Spleen (tissue), 11 donors: ENCODE results near the gene NUDT16L1. TPM values are rescaled to one million over a fixed set of nuclear protein-coding genes. Genes with fewer than 3 reads are reported as not detected.

Experiments used
- DNase-seq: peaks from one replicate; pipeline ENCODE4 v3.0.0-alpha.2; 2020
- H3K27ac ChIP-seq, 8 donors: fragments of 200-600 bp; sonication (generic) in 7 of 8; 1 replicate in 4 of 8; 2 replicates in 4 of 8; pipeline versions ENCODE4 v1.5.0 to v1.8.0; 2016 to 2021; ENCODE audit warnings: inconsistent platforms in 4 of 8, mild to moderate bottlenecking in 4 of 8, moderate library complexity in 1 of 8
- H3K27me3 ChIP-seq, 7 donors: fragments of 200-600 bp; sonication (generic) in 6 of 7; replicated peaks in 1 of 7; 1 replicate in 4 of 7; 2 replicates in 3 of 7; pipeline versions ENCODE4 v1.5.0 to v1.8.0; 2016 to 2021; ENCODE audit warnings: inconsistent platforms in 3 of 7, mild to moderate bottlenecking in 1 of 7
- H3K36me3 ChIP-seq, 6 donors: fragments of 200-600 bp; sonication (generic) in 5 of 6; 1 replicate in 4 of 6; 2 replicates in 2 of 6; pipeline versions ENCODE4 v1.5.0 to v1.8.0; 2016 to 2021; ENCODE audit warnings: inconsistent platforms in 2 of 6
- H3K4me1 ChIP-seq, 6 donors: fragments of 200-600 bp; sonication (generic) in 5 of 6; 1 replicate in 3 of 6; 2 replicates in 3 of 6; pipeline versions ENCODE4 v1.5.0 to v1.8.0; 2016 to 2021; ENCODE audit warnings: inconsistent platforms in 3 of 6
- H3K4me3 ChIP-seq, 8 donors: fragments of 200-600 bp; sonication (generic) in 7 of 8; 1 replicate in 4 of 8; 2 replicates in 4 of 8; pipeline versions ENCODE4 v1.5.0 to v1.8.0; 2016 to 2021; ENCODE audit warnings: inconsistent platforms in 4 of 8, mild to moderate bottlenecking in 4 of 8, moderate library complexity in 2 of 8
- H3K9me3 ChIP-seq, 8 donors: fragments of 200-600 bp; sonication (generic) in 7 of 8; 1 replicate in 4 of 8; 2 replicates in 4 of 8; pipeline versions ENCODE4 v1.5.0 to v1.8.0; 2016 to 2021; ENCODE audit warnings: inconsistent platforms in 4 of 8
- POLR2A ChIP-seq, 3 donors: fragments of 450-650 bp; IDR thresholded peaks; one replicate each; pipeline ENCODE4 v1.5.1; 2017; ENCODE audit warnings: antibody characterized with exemption in 3 of 3, mild to moderate bottlenecking in 1 of 3
- POLR2AphosphoS5 ChIP-seq, 3 donors: sonication (generic); formaldehyde crosslinking; IDR thresholded peaks; one replicate each; pipeline ENCODE4 v1.5.1; 2017; ENCODE audit warnings: antibody characterized with exemption in 3 of 3
- WGBS, 5 donors: extraction: QIAGEN DNeasy Blood & Tissue Kit in 3 of 5; methylation state at CpG; one replicate each; pipeline versions ENCODE4 v1.1.5 to v1.1.7; 2013 to 2018; 5-methylcytosine and 5-hydroxymethylcytosine counted together
- intact Hi-C: fragments of 100-400 bp; cut with DNase I; formaldehyde crosslinking; loops from one replicate; pipeline ENCODE4 v1.15.0; 2023; ENCODE audit warnings: low total_unique reads
- polyA plus RNA-seq, 3 donors: library from polyadenylated mRNA; stranded (reverse); fragments of 200-250 nt; gene quantifications; one replicate each; pipeline ENCODE4 v1.2.1, GENCODE V29; 2013
- total RNA-seq, 7 donors: library from RNA; depleted of rRNA in 3 of 7; stranded (reverse); fragments of >200 nt in 3 of 7; fragmentation: NEBNext Ultra II Directional in 4 of 7; extraction: Animal tissue kit (Norgen Biotek cat#: 25700) in 4 of 7; gene quantifications; one replicate each; pipeline versions ENCODE4 v1.1.0 to v1.2.1, GENCODE V29; 2016 to 2021
- TF ChIP-seq, protein P1 (sequence below), 11 experiments: fragments of 200-600 bp in 7 of 11; fragments of 450-650 bp in 4 of 11; sonication (generic) in 4 of 11; IDR thresholded peaks in 8 of 11; conservative IDR thresholded peaks in 3 of 11; 1 replicate in 7 of 11; 2 replicates in 4 of 11; pipeline versions ENCODE4 v1.4.0 to v1.8.0; 2016 to 2021; ENCODE audit warnings: antibody characterized with exemption in 11 of 11, inconsistent platforms in 4 of 11, mild to moderate bottlenecking in 1 of 11
- donor health status: healthy with polysubstance abuse.
- donor health status: DM: no; HTN: no; CAD: no; lungs with moderate emphysema.
- donor health status: DM: no; HTN: no; CAD: no.
- donor health status: Bipolar disorder and iron deficiency.
- donor health status: healthy.
- donor health status: DM: no; HTN: no; CAD: no.
- donor health status: DM: yes; HTN: yes; CAD: no.

The NUDT16L1 gene
- total and polyA plus RNA-seq, 10 donors = 26.2 to 47.2 (median 29.4) TPM

DNA sequence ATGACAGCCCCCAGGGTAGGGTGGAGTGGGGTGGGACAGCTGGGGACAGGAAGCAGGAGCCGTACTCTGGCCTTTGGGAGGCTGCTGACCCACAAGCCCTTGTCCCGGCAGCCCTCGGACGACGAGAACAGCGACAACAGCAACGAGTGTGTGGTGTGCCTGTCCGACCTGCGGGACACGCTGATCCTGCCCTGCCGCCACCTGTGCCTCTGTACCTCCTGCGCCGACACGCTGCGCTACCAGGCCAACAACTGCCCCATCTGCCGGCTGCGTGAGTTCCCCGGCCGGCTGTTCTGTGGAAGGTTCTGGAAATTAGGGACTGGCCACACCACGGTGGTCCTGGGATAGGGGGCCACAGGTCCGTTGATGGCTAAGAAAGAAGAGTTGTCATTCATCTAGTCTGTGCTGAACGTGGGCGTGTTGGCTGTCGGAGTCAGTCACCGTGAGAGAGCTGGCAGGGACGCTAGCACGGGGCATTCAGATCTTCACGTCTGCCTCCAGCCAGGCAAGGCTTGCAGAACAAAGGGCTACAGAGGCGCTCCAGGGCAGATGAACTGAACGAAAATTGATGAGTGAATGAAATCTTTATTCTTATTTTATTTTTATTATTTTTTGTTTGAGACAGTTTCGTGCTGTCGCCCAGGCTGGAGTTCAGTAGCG, 19.8 kb upstream of the NUDT16L1 start:
- WGBS, 5 donors = 90 to 96% (median 91%) methylated on average over 32 to 33 of the region's 33 CpGs
- no peaks in the 10 kb centered on the region for H3K27me3 ChIP-seq
- no peak overlapping the region for H3K27ac ChIP-seq
- no peak overlapping the region for H3K4me3 ChIP-seq
- DNase-seq = no peak
- H3K36me3 ChIP-seq = peaks cover 0 to 97% (median 50%) of the 10 kb centered on the region in 6 donors
- peak in 2 of 3 donors; percentile 30 to 59 for TF ChIP-seq POLR2AphosphoS5 (IDR thresholded peaks at IDR 0.05)
- TF ChIP-seq, protein P1, sequence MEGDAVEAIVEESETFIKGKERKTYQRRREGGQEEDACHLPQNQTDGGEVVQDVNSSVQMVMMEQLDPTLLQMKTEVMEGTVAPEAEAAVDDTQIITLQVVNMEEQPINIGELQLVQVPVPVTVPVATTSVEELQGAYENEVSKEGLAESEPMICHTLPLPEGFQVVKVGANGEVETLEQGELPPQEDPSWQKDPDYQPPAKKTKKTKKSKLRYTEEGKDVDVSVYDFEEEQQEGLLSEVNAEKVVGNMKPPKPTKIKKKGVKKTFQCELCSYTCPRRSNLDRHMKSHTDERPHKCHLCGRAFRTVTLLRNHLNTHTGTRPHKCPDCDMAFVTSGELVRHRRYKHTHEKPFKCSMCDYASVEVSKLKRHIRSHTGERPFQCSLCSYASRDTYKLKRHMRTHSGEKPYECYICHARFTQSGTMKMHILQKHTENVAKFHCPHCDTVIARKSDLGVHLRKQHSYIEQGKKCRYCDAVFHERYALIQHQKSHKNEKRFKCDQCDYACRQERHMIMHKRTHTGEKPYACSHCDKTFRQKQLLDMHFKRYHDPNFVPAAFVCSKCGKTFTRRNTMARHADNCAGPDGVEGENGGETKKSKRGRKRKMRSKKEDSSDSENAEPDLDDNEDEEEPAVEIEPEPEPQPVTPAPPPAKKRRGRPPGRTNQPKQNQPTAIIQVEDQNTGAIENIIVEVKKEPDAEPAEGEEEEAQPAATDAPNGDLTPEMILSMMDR (IDR thresholded peaks at IDR 0.05 in 8 of 11, conservative IDR thresholded peaks at IDR 0.05 in 3 of 11) = no peak
- intact Hi-C loops = no loop called here
- peaks cover 14 to 38% (median 32%) of the 10 kb centered on the region in 6 donors for H3K4me1 ChIP-seq
- H3K9me3 ChIP-seq = no peaks in the 10 kb centered on the region

DNA sequence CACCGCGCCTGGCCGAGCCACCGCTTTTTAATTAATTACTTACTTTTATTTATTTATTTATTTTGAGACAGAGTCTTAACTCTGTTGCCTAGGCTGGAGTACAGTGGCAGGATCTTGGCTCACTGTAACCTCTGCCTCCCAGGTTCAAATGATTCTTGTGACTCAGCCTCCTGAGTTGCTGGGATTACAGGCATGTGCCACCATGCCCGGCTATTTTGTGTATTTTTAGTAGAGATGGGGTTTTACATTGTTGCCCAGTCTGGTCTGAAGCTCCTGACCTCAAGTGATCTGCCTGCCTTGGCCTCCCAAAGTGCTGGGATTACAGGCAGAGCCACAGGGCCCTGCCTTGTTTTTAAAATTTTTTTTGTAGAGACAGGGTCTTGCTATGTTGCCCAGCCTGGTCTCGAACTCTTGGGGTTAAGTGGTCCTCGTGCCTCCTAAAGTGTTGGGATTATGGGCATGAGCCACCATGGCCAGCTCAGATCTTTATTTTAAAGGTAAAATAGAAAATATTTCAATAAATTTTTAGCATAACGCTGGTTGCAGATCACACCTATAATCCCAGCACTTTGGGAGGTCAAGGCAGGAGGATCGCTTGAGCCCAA, 18.3 kb upstream of the NUDT16L1 start:
- 94 to 98% (median 98%) methylated on average over 9 of the region's 9 CpGs for WGBS, 5 donors
- H3K9me3 ChIP-seq = no peaks in the 10 kb centered on the region
- no peak overlapping the region for H3K4me3 ChIP-seq
- H3K36me3 ChIP-seq = peaks cover 0 to 97% (median 36%) of the 10 kb centered on the region in 6 donors
- DNase-seq = no peak
- no peaks in the 10 kb centered on the region for H3K27me3 ChIP-seq
- intact Hi-C loops = loop anchor here (5.0 kb wide), 1 partner anchor 48 kb away; no protein-coding TSS in a partner anchor
- H3K27ac ChIP-seq = peak overlapping the region in 7 of 8 donors; percentile 79 to 92 (median 88)
- peaks cover 17 to 53% (median 43%) of the 10 kb centered on the region in 6 donors for H3K4me1 ChIP-seq
- TF ChIP-seq POLR2A (IDR thresholded peaks at IDR 0.05) = no peak
- TF ChIP-seq POLR2AphosphoS5 (IDR thresholded peaks at IDR 0.05) = no peak
- TF ChIP-seq, protein P1 (IDR thresholded peaks at IDR 0.05 in 8 of 11, conservative IDR thresholded peaks at IDR 0.05 in 3 of 11) = no peak

DNA sequence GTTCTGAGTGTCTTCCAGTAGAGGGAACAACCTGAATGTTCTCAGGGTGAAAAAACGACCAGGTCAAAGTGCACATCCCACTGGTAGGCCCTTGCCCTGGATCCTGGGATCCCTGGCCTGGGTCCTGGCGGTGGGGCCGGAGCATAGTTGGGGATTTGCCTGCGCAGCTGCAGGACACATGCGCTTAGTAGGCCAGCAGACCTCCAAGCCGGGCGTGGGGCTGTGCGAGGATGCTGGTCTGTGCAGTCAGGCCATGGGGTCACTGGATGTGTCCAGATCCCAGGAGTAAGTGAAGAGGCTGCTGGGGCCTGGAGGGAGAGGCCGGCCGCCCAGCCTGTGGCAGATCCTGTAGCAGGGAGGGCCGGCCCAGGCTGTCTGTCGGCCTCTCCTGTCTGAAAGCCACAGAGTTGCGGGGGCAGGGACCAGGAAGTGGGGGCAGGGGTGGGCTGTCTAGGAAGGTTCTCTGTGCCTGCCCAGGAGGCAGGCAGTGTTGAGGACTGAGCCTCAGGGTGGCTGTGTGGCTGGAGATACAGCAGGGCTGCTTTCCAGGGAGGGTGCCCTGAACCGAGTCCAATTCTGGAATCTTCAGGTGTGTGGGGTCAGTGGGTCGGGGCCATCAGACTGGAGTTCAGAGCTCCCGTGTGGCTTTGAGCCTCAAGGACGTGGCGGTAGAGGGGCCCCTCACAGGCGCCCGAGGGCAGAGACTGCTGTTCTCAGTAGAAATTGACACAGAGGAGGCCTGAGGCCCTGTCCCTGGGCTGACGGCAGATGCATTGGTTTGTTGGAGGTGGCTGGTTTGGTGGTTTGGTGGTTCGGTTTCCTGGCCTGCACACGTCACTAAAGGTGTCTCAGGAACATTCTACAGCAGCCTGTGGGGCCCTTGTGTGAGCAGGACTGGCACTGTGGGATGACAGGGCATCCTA, 17.2 kb upstream of the NUDT16L1 start:
- Histone ChIP-seq H3K4me3 (peak overlapping the region in 1 of 8 donors; percentile 7), H3K36me3 (peaks cover 0 to 97% (median 30%) of the 10 kb centered on the region in 6 donors), H3K27me3 (no peaks in the 10 kb centered on the region), H3K27ac (peak overlapping the region; percentile 78 to 92 (median 88)), H3K9me3 (no peaks in the 10 kb centered on the region), H3K4me1 (peaks cover 17 to 64% (median 52%) of the 10 kb centered on the region in 6 donors)
- TF ChIP-seq, protein P1 (IDR thresholded peaks at IDR 0.05 in 8 of 11, conservative IDR thresholded peaks at IDR 0.05 in 3 of 11) = no peak
- peak in 1 of 3 donors; percentile 50 for TF ChIP-seq POLR2AphosphoS5 (IDR thresholded peaks at IDR 0.05)
- 47 to 62% (median 47%) methylated on average over 15 to 23 of the region's 23 CpGs for WGBS, 5 donors
- peak; percentile 80 for DNase-seq
- intact Hi-C loops = loop anchor here (5.0 kb wide), 1 partner anchor 49 kb away; no protein-coding TSS in a partner anchor
